Measurements from ENCODE around the gene SLC6A18. TPM values are rescaled to one million over a fixed set of nuclear protein-coding genes. Genes with fewer than 3 reads are reported as not detected.

Gene SLC6A18
- total and polyA plus RNA-seq, 9 of the 15 experiments (the other 6 are each of a cell fraction or from before 2014, with no cell fraction given): not detected

DNA sequence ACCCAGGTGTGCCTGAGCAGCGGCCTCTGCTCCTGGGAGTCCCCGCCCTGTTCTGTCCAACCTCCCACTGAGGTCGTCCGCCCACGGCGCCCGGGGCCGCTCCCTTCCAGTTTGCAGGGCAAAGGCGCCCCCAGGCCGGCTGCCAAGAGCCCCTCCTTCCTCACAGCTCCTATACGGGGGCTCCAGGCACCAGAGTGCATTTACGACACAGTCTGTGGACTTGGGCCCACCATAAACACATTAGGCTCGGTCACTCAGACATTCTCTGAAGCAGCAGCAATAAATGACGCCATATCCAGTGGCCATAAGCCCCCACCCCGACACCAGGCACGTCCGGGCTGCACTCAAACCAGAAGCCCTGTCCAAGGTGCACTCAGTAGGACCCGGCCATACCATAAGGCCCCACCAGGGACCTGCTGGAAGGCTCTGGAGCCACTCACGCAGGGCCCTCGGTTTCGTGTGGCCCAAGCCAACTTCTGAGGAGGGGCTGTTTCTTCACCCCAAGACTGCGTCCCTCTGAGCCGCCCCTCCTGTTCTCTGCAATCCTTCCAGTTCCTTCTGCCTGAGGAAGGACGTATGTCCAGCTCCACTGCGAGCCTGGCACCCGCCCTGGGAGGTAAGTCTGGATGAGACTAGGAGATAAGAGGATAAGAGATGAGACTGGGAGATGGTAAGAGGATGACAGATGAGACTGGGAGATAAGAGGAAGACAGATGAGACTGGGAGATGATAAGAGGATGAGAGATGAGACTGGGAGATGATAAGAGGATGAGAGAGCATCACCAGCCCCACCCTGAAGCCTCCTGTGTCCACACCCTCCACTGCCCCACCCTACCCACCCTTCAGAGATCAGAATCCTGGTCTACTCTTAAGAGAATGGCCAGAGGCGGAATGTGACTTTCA, 26.7 kb downstream of the SLC6A18 start:
- in situ Hi-C loops (cut with MboI): no loop called here
- H3K36me3 ChIP-seq (ENCODE audit: control insufficient read depth, insufficient read depth, low read length): no peaks in the 10 kb centered on the region
- CTCF ChIA-PET (ENCODE audit: low intra/inter-chr PET ratio): no interaction called here

More for the DNA sequence above, 26.7 kb downstream of the SLC6A18 start:
- H4K20me1 ChIP-seq (replicated peaks; ENCODE audit: control insufficient read depth, insufficient read depth, low read length): peaks cover 41% of the 10 kb centered on the region
- POLR2A ChIA-PET: interaction anchor here (0.6 kb wide), 1 partner anchor 147 kb away, joined by 3 read pairs; no protein-coding TSS in a partner anchor
- H3K79me2 ChIP-seq (ENCODE audit: control insufficient read depth, insufficient read depth, low read length): no peaks in the 10 kb centered on the region
- H3K27ac ChIP-seq (ENCODE audit: extremely low read depth, low read depth, low read length): no peak overlapping the region
- TF ChIP-seq MTA3 (IDR thresholded peaks at IDR 0.05; ENCODE audit: borderline replicate concordance) (no peak), FOS (IDR thresholded peaks at IDR 0.05; ENCODE audit: extremely low read depth, insufficient read length) (no peak)
- TF ChIP-seq, protein P1, sequence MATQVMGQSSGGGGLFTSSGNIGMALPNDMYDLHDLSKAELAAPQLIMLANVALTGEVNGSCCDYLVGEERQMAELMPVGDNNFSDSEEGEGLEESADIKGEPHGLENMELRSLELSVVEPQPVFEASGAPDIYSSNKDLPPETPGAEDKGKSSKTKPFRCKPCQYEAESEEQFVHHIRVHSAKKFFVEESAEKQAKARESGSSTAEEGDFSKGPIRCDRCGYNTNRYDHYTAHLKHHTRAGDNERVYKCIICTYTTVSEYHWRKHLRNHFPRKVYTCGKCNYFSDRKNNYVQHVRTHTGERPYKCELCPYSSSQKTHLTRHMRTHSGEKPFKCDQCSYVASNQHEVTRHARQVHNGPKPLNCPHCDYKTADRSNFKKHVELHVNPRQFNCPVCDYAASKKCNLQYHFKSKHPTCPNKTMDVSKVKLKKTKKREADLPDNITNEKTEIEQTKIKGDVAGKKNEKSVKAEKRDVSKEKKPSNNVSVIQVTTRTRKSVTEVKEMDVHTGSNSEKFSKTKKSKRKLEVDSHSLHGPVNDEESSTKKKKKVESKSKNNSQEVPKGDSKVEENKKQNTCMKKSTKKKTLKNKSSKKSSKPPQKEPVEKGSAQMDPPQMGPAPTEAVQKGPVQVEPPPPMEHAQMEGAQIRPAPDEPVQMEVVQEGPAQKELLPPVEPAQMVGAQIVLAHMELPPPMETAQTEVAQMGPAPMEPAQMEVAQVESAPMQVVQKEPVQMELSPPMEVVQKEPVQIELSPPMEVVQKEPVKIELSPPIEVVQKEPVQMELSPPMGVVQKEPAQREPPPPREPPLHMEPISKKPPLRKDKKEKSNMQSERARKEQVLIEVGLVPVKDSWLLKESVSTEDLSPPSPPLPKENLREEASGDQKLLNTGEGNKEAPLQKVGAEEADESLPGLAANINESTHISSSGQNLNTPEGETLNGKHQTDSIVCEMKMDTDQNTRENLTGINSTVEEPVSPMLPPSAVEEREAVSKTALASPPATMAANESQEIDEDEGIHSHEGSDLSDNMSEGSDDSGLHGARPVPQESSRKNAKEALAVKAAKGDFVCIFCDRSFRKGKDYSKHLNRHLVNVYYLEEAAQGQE (IDR thresholded peaks at IDR 0.05; ENCODE audit: borderline replicate concordance): 0 out of 2 replicates have a peak, but pooled peaks have one; percentile 19
- TF ChIP-seq, protein P1 (CRISPR knock-in tag; IDR thresholded peaks at IDR 0.05; ENCODE audit: low read depth): no peak
- ATAC-seq (peak; percentile 21), DNase-seq (ENCODE audit: extremely low read depth in 1 of 4, low spot score in 3 of 4) (peak in 2 of 4 experiments; percentile 34 to 49), FAIRE-seq (no peak)
- H3K9me1 ChIP-seq (ENCODE audit: control insufficient read depth, insufficient read depth, low read length): peaks cover 5% of the 10 kb centered on the region
- H2AFZ ChIP-seq (ENCODE audit: low read depth, low read length): no peak overlapping the region
- H3K9me3 ChIP-seq (replicated peaks; ENCODE audit: control insufficient read depth, insufficient read depth, low read depth, low read length): no peaks in the 10 kb centered on the region
- BruUV-seq (replicated peaks): no TSS peak
- H3K9ac ChIP-seq (ENCODE audit: insufficient read depth in 1 of 2, low read depth in 2 of 2, low read length in 2 of 2): peak overlapping the region in 1 of 2 experiments; percentile 13; a peak in 1 of 4 replicates
- H3K27me3 ChIP-seq (ENCODE audit: control insufficient read depth in 2 of 2, insufficient read depth in 2 of 2, low read length in 2 of 2): peaks cover 3 to 67% of the 10 kb centered on the region in 2 experiments
- peaks cover 0 to 31% of the 10 kb centered on the region in 2 experiments; a peak in 1 of 5 replicates for H3K4me1 ChIP-seq (replicated peaks in 1 of 2; ENCODE audit: control insufficient read depth in 2 of 2, insufficient read depth in 2 of 2, low read length in 2 of 2)
- no peak overlapping the region for H3K4me2 ChIP-seq (ENCODE audit: insufficient read depth, low read length)
- H3K4me3 ChIP-seq: no peak overlapping the region
- 3% methylated on average over 27 of the region's 27 CpGs for WGBS (ENCODE audit: insufficient coverage, low coverage, missing lambda C conversion rate)
- intact Hi-C loops (cut with micrococcal nuclease): no loop called here

Measured in K562 (cell line).